ENCODE measurements around the gene PPM1M. TPM values are rescaled to one million over a fixed set of nuclear protein-coding genes. Genes with fewer than 3 reads are reported as not detected.

Gene PPM1M
- total and polyA plus RNA-seq, 7 donors, result 2.1 to 7.5 (median 3.0) TPM

GRCh38 chr3:52203701-52204100 is 41.9 kb upstream of the PPM1M start:
- H3K4me1 ChIP-seq, result peaks cover 30% of the 10 kb centered on the region
- no peak for TF ChIP-seq CTCF (IDR thresholded peaks at IDR 0.05)
- intact Hi-C loops (cut with DNase I), result no loop called here
- H3K27me3 ChIP-seq (ENCODE audit: insufficient read depth in 3 of 3, low read length in 2 of 3), result no peaks in the 10 kb centered on the region
- no peak overlapping the region for H3K4me3 ChIP-seq
- ATAC-seq (no peak), DNase-seq (no peak)
- WGBS, 3 donors, result 72 to 80% (median 78%) methylated on average over 1 of the region's 1 CpG
- H3K27ac ChIP-seq, result no peak overlapping the region
- peaks cover 16 to 97% of the 10 kb centered on the region in 2 donors for H3K36me3 ChIP-seq (ENCODE audit: insufficient read depth in 1 of 2, low read depth in 1 of 2)
- no peaks in the 10 kb centered on the region for H3K9me3 ChIP-seq

GRCh38 chr3:52204337-52205073 is 41.1 kb upstream of the PPM1M start:
- no peak overlapping the region for H3K27ac ChIP-seq
- intact Hi-C loops (cut with DNase I), result no loop called here
- no peaks in the 10 kb centered on the region for H3K9me3 ChIP-seq
- no peak overlapping the region for H3K4me3 ChIP-seq
- H3K4me1 ChIP-seq, result peaks cover 22% of the 10 kb centered on the region
- DNase-seq, result no peak
- H3K27me3 ChIP-seq (ENCODE audit: insufficient read depth in 3 of 3, low read length in 2 of 3), result no peaks in the 10 kb centered on the region
- ATAC-seq, result no peak
- 75 to 83% (median 76%) methylated on average over 10 of the region's 10 CpGs for WGBS, 3 donors
- TF ChIP-seq CTCF (IDR thresholded peaks at IDR 0.05), result no peak
- peaks cover 16 to 100% of the 10 kb centered on the region in 2 donors for H3K36me3 ChIP-seq (ENCODE audit: insufficient read depth in 1 of 2, low read depth in 1 of 2)

- H3K9me3 ChIP-seq, result no peaks in the 10 kb centered on the region
- ATAC-seq, result no peak
- WGBS, 3 donors, result 38 to 64% (median 45%) methylated on average over 6 of the region's 6 CpGs
- H3K4me3 ChIP-seq, result no peak overlapping the region
- peaks cover 10% of the 10 kb centered on the region for H3K4me1 ChIP-seq
- peaks cover 16 to 100% of the 10 kb centered on the region in 2 donors for H3K36me3 ChIP-seq (ENCODE audit: insufficient read depth in 1 of 2, low read depth in 1 of 2)
- H3K27ac ChIP-seq, result no peak overlapping the region
- no peak for DNase-seq
- H3K27me3 ChIP-seq (ENCODE audit: insufficient read depth in 3 of 3, low read length in 2 of 3), result no peaks in the 10 kb centered on the region
- TF ChIP-seq CTCF (IDR thresholded peaks at IDR 0.05), result no peak
- intact Hi-C loops (cut with DNase I), result no loop called here
Measured at GRCh38 chr3:52205727-52206372, 39.7 kb upstream of the PPM1M start.

- ATAC-seq (no peak), DNase-seq (no peak)
- H3K27me3 ChIP-seq (ENCODE audit: insufficient read depth in 3 of 3, low read length in 2 of 3), result no peaks in the 10 kb centered on the region
- no peak overlapping the region for H3K4me3 ChIP-seq
- no peak overlapping the region for H3K27ac ChIP-seq
- peaks cover 16 to 100% of the 10 kb centered on the region in 2 donors for H3K36me3 ChIP-seq (ENCODE audit: insufficient read depth in 1 of 2, low read depth in 1 of 2)
- intact Hi-C loops (cut with DNase I), result no loop called here
- no peak for TF ChIP-seq CTCF (IDR thresholded peaks at IDR 0.05)
- H3K9me3 ChIP-seq, result no peaks in the 10 kb centered on the region
- H3K4me1 ChIP-seq, result peaks cover 6% of the 10 kb centered on the region
- 89 to 92% (median 91%) methylated on average over 4 of the region's 4 CpGs for WGBS, 3 donors
Measured at GRCh38 chr3:52208556-52208955, 37.0 kb upstream of the PPM1M start.
